CD4-positive, alpha-beta T cell treated with Interleukin-10 for 1 hour (primary cell): Measurements from ENCODE around the gene MROH8.

Experiments
- DNase-seq: peaks from one replicate; pipeline ENCODE4 v3.0.0-alpha.2; 2020

The MROH8 gene

GRCh38 chr20:37178839-37179682, at the start of gene MROH8, which contains the start of gene RPN2:
Gene MROH8, minus strand, starts transcription at chr20:37179548.
Gene RPN2, plus strand, starts transcription at chr20:37179330. Its CDS starts 27 bp downstream, at chr20:37179357.
- DNase-seq, result peak; percentile 95

DNA sequence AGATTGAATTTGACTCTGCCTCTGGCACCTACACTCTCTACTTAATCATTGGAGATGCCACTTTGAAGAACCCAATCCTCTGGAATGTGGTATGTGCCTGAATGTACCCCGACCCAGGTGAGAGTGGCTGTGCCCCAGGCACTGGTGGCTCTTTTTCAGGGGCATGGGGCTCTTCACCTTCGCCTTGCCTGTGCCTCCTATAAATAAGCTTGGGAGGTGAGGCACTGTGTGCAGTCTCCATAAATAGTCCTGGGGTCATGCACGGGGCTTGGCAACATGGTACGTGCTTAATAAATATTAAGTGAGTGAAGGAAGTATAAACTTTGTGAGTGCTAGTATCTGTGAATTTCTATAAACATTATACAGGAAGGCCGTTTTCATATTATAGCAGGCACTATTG, 49.3 kb upstream of the MROH8 start:
- no peak for DNase-seq

DNA sequence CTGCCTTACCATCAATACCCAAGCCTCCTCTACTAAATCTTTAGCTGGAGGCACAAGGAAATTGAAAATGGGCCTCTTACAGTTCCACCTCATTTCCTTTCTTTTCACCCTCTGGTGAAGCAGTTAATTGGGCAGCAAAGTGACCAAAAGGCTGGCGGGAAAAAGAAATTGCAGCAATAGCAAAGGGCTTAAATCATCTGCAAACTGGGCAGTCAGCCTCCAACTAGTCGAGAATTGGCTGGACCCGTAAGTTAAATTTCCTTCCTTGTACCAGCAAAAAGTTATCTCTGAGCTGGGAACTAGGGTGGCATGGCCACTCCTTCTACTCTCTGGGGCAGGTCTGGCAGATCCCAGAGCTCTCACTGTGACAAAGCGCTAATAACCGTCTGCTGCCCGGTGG, 48.7 kb upstream of the MROH8 start:
- no peak for DNase-seq

- no peak for DNase-seq
Measured at GRCh38 chr20:37226889-37227288, 47.5 kb upstream of the MROH8 start.

DNA sequence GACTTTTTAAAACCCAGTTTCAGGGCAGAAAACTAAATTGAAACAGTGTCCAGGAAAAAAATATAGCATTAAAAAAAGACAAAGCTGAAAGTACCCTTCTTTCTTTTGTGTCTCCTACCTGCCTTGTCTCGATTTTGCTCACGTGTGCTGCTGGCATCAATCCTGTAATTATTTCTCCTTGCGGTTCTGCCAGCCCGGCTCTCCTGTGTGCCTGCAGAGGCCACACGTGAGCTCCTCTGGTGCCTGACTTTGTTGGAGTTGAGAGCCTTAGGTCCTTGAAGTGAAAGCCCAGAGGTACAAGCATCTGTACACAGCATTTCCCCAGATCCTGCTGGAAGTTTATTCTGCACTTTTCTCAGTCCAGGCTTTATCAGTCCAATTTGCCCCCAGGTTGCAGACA, 45.8 kb upstream of the MROH8 start:
- DNase-seq, result no peak

- DNase-seq, result peak; percentile 15
Measured at GRCh38 chr20:37223053-37223452, 43.7 kb upstream of the MROH8 start.

DNA sequence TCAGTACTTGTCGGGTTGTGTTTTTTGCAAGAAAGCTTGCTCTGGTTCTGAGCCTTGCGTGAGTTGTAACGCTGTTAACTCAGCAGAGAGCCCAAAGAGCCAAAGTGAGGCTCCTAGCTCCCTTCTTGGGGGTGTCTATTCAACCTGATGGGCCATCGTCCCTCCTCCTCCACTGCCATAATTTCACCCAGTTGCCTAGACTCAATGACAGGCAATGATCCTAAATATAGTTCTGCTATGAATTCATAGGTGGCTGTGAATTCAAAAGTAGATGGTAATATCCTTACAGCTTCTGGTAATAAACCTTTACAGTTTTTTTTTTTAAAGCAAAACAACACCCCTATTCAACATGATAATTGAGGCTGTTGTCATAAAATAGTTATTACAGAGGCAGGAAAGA, 42.7 kb upstream of the MROH8 start:
- DNase-seq, result no peak

DNA sequence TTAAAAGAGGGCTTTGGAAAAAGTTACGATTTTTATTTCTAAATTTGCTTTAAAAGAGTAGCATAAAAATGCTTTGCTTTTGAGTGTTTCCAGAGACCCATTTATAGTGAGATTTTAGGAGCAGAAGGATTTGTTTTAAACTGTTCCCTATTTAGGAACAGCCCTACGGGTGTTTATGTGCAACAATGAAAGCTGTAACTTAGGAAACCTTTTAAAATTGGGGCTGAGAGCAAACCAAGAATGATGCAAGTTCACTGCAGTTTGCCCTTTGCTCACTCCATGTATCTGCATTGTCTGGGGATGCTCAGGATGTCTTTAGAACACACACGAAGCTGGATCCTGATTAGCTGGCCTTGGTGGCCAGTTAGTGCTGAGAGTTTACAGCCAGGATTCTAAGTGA, 41.4 kb upstream of the MROH8 start:
- no peak for DNase-seq

- DNase-seq, result no peak
Measured at GRCh38 chr20:37219751-37220668, 40.7 kb upstream of the MROH8 start.

- no peak for DNase-seq
Measured at GRCh38 chr20:37218976-37219375, 39.6 kb upstream of the MROH8 start.

DNA sequence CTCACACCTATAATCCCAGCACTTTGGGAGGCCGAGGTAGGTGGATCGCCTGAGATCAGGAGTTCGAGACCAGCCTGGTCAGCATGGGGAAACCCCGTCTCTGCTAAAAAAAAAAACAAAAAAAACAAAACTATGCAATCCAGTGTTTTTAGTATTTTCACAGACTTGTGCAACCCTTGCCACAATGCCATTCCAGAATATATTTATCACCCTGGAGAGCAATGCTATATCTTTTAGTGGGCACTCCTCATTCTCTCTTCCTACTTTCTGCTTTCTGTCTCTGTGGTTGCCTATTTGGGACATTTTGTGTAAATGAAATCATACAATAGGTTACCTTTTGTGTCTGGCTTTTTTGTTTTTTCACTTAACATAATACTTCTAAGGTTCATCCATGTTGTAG, 39.1 kb upstream of the MROH8 start:
- no peak for DNase-seq

DNA sequence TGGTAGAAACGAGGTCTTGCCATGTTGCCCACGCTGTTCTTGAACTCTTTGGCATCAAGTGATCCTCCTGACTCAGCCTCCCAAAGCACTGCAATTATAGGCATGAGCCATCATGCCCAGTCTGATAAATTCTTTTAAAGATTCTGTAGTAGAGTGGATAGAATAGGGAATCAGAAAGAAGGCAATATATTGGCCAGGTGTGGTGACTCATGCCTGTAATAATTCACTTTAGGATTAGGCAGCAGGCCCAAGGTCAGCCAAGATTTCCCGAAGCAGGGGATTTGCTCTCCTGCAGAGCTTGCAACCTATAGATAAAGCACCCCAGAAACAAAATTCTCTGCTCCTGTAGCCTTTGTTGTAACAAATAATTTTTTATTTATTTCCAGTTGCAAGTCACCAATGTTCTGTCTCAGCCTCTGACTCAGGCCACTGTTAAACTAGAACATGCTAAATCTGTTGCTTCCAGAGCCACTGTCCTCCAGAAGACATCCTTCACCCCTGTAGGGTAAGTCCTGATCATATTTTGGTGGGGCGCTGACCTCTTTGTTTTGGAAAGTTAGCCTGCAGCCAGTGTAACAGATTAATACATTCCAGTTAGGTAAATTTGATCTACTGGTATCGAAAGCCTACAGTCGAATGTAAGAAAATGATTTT, 30.4 kb upstream of the MROH8 start:
- DNase-seq, result no peak

- no peak for DNase-seq
Measured at GRCh38 chr20:37209193-37209592, 29.8 kb upstream of the MROH8 start.

GRCh38 chr20:37207171-37207570, 27.8 kb upstream of the MROH8 start:
- no peak for DNase-seq

DNA sequence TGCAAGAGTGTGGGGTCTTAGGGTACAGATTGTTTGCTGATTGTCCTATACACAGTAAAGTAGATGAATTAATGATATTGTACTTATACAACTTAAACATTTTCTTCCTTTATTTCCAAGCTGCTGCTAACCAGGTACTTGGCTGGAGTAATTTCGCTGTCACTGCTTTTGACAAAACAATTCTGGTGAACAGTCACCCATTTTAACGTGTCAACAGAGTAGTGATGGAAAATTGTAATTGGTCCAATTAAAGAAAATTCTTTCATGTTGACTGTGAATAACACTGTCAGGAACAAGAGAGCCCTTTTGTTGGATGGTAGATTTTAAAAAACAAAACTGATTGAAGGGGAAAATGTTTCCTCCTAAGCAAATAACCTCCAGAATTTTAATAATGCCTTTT, 26.4 kb upstream of the MROH8 start:
- DNase-seq, result no peak

DNA sequence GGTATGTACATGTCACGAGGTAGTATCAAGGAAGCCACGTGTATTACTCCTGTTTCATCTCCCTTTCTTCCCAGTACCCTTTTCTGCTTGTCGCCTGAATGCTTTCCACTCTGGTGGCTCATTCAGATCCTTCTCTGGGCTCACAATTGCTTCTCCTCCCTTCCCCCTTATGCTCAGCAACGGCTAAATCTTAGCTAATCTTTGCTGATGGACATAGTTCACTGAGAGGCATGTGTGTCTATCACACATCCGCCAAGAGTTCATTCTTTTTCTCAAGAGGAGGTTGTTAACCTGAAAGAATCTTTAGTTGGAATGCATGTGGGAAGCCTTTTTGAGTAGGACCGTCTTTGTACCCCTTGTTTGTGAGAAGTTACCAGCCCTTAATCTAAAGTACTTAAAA, 25.8 kb upstream of the MROH8 start:
- DNase-seq, result no peak

DNA sequence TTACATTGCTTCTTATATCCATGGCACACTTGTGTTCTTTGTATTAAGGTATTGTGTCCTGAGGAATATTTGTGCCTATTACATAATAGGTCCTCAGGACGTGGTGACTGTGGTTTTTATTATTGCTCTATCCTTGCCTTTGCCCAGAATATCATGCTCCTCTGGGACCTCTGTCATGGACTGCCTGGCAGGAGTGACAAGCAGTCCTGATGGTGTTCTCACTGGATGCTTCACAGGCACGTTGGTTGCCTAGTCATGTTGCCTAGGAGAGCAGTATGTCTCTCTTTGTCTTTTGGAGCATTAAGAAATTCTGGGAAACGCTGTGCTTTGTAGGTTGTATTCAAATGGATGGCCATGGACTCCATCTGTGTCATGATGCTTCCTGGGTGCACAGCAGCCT, 24.7 kb upstream of the MROH8 start:
- no peak for DNase-seq

GRCh38 chr20:37202267-37202943, 23.1 kb upstream of the MROH8 start:
- DNase-seq, result peak; percentile 39

- DNase-seq, result no peak
Measured at GRCh38 chr20:37201827-37202162, 22.4 kb upstream of the MROH8 start.

GRCh38 chr20:37200926-37201826, 21.8 kb upstream of the MROH8 start:
- DNase-seq, result no peak

DNA sequence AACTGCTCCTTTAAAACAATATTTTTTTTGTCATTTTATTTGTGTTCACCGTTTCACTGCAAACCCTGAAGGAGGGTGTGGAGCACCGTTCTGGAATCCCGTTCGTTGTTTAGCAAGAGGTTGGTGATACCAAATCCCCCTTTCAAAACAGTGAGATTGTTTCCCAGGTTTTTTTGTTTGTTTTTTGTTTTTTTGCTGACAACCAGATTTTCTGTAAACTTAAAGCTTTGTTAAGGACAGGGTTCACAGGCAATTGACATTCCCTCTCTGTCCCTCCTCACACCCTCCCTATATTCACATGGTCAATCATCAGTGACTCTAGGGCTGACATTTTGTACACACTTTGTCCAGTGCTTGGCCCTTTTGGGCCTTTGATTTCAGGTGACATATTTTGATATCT, 21.0 kb upstream of the MROH8 start:
- DNase-seq, result no peak
